GM21723 (cell line): Measurements from ENCODE around the gene RIMS4.
"Not testable (repeated sequence)": the region's sequence is repeated elsewhere in the genome, so short reads cannot be mapped to it uniquely, and the experiment has no call there.

Experiments used
- ATAC-seq: cut with Tn5 transposase; IDR thresholded peaks from one replicate; pipeline ENCODE4 v1.9.1; 2021; ENCODE audit warnings: mild to moderate bottlenecking, moderate library complexity; ENCODE audit not compliant: unreplicated experiment

RIMS4 gene

DNA sequence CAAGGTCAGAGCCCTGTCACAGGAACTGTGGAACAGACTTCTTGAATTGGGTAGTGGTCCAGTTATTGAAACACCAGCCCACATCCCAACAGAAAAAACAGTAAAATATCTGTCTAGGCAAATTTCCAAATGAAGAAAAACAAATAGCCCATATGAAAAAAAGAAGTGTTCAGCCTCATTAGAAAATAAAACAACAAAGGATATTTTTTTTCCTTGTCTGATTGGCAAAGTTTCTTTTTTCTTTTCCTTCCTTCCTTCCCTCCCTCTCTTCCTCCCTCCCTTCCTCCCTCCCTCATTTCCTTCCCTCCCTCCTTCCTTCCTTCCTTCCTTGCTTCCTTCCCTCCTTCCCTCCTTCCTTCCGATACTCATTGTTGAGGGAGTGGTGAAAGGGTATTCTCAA, 20.6 kb upstream of the RIMS4 start:
- ATAC-seq = no peak

DNA sequence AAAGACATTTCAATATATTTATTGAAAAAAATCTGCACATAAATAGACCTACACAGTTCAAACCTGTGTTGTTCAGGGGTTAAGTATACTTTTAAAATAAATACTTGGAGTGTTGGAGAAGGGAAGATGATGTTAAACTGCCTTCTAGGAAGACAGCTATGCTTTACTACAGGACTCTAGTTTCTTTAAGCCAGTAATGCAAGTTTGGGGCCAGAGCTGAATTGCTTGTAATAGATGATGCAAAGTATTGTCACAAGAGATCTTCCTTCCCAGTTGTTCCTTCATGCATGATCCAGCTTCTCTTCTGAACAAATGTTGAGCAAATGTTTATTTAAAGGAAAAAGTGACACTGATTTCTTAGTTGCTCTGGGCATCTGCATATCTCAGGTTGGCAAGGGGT, 20.2 kb upstream of the RIMS4 start:
- ATAC-seq = no peak

DNA sequence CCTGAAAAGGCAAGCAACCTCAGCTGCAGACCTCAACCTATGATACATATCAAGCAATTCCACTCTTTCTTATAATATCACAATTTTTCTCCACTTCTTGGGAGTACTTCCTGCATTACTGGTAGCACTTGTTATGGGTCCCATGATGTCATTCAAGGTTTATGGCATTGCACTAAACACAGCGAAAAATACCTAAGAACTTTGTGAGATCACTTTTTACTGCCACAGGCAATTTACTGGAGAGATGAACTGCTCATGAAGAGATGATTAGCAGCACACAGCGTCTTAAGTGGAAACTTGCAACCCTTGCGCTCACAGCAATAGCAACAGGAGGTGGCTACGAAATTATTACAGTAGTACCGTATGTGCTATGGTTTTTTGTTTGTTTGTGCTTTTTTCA, 19.3 kb upstream of the RIMS4 start:
- no peak for ATAC-seq

DNA sequence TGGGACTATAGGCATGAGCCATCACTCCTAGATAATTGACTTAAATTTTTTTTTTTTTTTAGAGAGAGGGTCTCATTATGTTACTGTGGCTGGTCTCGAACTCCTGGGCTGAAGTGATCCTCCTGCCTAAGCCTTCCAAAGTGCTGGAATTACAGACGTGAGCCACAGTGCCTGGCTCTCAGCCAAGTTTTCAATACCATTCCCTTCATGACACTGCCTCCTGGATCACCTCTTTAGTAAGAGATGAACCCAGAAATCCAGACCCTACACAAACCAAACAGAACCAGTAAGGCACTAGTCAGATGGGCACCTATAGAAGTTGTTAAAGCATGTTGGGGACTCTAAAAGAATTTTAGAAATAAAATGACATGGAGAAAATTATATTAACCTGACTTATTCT, 18.3 kb upstream of the RIMS4 start:
- no peak for ATAC-seq

DNA sequence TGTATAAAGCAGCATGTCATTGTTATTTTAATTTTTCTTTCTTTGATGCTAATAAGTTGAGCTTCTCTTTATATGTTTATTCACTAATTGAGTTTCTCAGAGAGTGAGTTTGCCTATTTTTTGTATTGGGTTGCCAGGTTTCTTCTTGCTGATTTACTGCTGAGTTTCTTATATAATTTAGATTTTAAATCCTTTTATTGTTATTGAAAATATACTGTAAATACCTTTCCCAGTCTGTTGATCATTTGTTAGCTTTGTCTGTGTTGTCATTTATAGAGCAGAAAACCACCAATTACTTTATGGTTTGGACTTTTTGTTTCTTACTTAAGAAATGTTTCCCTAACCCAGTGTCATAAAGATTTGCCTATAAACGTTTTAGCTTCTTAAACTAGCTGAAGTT, 17.1 kb upstream of the RIMS4 start:
- no peak for ATAC-seq

DNA sequence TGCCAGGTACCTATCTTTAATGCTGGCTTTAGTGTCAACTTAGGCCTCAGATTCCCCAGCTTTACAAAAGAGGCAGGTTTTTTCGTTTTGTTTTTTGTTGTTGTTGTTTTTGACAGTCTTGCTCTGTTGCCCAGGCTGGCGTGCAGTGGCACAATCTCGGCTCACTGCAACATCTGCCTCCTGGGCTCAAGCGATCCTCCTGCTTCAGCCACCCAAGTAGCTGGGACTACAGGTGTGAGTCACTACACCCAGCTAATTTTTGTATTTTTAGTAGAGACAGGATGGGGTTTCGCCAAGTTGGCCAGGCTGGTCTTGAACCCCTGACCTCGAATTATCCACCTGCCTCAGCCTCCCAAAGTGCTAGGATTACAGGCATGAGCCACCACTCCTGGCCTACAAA, 11.2 kb upstream of the RIMS4 start:
- ATAC-seq = not testable (repeated sequence)

DNA sequence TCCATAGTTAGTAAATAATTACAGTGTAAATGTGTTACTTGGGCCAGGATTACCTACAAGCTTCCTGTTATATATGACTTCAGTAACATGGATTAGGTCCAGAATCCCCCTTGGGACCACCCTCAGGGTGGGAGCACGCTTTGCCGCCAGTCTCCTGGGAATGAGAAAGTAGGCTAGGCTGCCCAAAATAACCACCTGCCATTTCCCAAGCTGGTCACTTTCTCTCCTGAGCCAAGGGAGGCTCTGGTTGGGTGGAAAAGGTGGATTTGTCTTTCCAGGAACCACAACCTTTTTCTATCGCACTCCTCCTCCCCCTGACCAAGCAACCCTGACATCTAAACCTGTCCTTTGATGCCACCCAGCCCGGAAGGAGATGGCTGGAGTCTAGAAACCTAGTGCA, 9.6 kb upstream of the RIMS4 start:
- no peak for ATAC-seq

DNA sequence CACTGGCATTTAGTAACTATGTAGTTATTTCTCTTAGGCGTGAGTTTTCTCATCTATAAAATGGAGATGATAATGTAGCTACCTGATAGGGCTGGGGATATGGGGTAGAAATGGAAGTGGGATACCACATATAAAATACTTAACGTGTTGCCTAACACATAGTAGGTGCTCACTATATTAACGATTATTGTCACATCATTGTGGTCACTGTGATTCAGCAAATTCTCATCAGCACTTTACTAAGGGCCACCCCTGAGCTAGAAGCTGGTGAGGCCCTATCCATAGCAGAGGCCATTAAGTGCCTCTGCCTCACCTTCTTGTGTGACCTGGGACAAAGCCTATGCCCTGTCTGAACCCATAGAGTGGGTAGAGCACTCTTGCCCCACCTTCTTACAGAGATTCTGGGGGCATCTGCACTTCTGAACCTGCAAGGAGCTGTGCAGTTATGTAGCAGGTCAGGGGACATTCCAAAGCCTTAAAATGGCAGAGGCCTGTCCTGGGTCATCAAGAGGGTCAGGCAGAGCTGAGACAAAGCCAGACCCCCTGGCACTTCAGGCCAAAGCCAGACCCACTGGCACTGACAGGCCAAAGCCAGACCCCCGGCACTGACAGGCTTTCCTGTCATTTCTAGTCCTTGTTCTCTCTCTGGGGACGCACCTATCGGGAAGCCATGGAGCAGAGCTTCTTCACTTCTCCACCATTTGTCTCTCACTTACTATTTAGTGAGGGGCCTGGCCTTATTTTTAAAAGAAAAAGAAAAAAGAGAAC, 7.0 kb upstream of the RIMS4 start:
- ATAC-seq = no peak

DNA sequence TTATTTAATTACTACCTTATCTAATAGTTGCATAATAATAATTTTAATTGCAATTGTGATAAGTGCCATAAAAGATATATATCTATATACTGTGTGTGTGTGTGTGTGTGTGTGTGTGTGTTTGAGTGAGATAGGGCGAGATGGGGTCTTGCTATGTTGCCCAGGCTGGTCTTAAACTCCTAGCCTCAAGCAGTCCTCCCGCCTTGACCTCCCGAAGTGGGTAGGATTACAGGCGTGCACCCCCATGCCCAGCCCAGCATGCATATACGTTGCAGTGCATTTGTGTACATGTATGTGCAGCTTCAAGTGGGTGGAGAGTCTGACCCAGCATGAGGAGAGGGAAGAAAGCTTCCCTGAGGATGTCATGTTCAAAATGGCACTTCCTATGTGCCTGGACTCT, 4.6 kb upstream of the RIMS4 start:
- ATAC-seq = no peak

DNA sequence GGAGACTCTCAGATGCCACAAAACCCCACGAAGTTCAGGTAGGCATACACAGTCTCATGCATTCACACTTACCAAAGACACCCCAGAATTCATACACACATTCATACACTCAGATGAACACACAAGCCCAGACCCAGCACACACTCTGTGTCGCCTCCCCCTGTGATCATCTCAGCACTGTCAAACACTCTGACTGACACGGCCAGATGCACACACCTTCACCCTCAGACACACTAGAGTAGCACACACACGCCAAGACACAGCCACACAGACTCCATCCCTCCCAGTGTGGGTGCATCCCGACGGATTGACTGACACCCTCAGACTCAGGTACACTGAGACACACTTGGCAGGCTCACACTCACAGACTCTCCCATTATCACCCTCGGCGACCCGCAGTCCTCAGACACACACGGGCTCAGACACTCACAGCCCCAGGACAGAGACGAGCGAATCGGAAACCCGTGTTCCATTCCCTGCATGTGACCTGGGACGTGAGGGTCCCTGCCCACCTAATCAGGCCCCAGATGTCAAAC, 872 bp upstream of the RIMS4 start:
- ATAC-seq = no peak

DNA sequence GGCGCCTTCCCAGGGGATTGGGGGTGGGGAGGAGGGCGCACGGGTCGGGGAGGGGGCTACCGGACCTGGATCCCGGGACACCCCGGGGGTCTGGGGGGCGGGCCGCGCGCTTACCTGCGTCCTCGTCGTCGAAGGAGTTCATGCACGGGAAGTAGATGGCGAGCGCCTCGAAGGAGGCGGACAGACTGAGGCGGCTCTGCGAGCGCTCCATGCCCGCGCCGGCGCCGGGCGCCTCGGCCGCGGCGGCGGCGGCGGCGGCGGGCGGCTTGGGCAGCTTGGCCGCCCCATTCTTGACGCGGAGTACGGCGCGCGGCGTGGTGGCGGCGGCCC, 320 bp downstream of the RIMS4 start:
- ATAC-seq = no peak

DNA sequence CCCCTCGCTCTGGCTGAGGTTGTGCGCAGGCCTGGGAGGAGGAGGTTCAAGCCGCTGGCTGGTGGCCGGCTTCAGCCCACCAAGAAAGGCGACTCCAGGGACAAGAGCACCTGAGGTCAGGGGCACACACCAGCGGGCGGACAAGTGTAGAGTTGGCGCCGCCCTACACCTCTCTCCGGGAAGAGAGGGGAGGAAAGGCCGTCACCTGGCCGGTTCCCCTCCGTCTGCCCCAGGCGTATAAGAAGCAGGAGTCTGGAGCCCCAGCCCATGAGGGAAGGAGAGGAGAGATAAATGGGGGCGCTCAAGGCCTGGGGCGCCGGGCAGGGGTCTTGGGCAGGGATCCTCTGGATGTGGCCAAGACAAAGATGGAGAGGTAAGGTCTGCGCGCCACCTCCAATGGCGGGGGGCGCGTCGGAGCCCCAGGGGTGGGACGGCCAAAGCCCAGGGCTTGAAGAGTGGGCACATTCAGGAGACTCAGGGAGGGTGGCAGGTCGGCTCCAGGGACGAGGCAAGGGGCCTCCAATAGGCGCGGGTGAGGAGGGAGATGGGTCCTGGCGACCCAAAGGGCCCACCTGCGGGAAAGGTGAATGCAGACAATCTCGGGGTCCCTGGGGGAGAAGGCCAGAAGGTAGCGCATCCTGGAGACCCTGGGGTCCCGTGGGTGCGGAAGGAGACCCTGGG, 826 bp downstream of the RIMS4 start:
- ATAC-seq = no peak

DNA sequence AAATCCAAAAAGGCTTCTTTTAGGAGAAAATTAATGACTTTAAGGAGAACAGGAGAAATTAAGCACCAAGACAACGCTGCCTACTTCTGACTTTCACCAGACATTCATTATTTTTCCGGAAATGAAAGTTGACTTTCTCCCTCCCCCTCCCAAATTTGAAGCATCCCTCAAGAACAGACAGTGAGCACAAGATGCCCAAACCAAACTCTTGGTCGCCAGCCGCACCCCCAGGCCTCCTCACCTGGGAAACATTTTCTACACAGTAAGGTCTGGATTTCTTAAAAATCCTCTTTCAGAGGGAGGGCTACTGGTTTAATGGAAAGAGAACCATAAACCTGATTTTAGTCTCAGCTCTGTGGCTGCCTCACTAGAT, 2.7 kb downstream of the RIMS4 start:
- no peak for ATAC-seq

DNA sequence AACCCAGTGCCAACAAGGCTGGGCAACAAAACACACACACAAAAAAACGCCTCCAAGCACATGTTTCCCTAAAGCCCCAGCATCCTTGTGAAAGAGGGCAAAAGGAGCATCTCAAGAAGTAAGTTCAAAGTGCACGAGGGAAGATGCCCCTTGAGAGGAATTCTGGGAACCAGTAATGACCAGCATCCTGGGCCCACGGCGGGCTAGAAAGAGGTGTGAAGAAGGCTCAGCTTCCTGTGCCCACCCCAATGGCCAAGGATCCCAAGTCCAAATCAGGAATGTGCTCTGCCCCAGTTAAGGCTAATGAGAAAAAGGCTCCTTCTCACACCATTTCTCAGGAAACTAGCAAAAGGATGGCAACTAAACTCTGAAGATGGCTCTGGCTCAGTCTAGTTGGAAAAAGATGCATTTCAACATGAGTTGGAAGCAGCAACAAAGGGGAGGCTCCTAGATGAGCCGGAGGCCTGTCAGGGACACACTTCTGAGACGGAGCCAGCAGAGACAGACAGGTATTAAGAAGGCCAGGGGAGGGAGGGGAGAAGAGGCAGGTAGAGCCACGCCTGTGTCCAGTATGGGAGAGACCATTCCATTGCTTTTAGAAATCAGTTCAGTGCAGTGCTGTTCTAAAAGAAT, 3.2 kb downstream of the RIMS4 start:
- no peak for ATAC-seq

DNA sequence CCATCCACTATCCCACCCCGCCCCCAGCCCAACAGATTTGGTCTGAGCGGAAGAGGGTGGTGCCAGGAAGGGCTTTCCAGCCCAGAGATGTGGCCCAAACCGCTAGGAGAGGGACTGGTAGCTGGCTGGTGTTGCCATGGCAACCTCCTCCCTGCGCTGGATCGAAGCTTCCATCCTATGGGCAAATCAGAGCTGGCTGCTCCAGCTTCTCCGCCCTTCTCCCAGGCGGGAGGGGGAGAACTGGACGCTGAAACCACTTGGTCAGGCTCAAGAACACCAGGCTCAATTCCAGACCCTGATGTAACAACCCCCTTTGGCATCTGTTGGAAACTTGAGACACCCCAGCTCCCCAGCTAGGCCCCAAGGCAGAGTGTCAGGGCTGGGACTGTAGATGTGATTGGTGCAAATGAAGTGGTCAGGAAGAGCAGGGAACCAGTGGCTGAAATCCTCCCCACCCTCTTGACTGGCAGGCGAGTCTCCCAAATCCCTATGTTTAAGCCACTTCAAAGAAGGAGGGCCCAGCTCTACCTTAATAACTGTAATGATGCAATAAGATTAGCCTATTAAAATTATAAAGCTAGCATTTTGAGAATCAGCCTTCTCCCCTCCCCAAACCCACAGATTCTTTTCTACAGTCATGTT, 4.2 kb downstream of the RIMS4 start:
- no peak for ATAC-seq

DNA sequence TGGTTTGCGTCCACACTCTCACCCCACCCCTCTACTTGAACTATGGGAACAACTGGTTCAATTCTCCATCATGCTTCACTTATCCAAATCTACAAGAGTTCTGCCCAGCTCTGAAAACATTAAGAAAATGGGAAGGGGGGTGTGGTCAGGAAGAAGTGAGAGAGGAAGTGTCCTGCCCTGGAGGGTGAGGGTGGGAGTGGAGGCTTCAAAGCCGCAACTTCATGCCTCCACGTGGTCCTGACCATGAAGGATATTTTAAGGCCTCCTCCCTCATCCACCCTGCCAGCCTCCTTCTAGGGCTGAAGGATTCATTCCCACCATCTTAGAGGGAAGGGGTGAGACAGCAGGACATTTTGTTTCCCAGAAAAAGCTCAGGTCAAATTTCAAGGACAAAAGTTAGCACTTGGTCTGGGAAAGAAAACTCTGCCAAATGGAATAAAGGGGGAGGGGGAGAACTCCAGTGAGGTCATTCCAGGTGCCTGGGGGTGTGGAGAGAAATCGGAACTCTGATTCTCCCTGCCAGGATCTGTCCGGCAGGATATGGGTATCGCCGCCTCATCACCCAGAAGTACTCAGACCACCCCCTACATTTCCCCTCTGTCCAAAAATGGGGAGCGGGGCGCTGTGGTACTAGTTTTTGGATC, 4.9 kb downstream of the RIMS4 start:
- ATAC-seq = no peak

DNA sequence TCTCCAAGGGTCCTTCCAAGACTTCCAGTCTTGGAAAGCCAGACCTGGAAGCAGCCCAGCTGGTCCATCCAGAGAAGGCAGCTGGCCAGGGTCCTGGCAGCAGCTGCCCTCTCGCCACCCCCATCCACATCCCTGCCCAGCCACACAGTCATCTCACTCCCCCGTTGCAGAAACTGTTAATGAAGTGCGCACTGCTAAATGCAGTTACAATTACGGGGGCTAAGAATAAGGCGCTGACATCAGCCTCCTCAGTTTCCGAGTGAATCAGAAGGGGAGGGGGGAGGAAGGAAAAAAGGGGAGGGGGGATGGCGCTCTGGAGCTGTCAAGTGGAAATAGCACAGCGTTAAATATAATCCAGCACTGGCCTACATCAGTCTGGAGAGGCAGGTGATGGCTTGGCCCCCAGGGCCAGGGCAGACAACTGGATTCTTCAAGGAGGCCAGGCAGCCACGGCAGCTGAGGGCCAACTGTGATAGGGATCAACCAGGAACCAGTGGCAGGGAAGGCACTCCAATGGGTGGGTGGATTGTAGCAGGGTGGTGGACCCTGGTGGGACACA, 6.9 kb downstream of the RIMS4 start:
- no peak for ATAC-seq

DNA sequence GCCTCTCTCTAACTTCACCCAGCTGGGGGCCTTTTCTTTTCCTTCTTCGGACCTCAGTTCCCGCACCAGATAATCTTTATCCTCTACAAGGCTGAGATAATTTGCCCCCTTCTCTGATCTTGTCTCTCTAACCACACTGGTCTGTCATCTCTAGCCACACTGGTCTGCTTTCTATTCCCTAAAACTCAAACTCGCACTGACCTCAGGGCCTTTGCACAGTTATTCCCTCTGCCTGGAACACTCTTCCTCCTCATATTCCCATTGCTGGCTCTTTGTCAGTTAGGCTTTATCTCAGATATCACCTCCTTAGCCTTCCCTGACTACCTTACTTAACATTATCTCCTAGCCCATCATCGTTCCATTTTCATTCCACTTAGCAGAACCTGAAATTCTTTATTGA, 7.6 kb downstream of the RIMS4 start:
- ATAC-seq = no peak

DNA sequence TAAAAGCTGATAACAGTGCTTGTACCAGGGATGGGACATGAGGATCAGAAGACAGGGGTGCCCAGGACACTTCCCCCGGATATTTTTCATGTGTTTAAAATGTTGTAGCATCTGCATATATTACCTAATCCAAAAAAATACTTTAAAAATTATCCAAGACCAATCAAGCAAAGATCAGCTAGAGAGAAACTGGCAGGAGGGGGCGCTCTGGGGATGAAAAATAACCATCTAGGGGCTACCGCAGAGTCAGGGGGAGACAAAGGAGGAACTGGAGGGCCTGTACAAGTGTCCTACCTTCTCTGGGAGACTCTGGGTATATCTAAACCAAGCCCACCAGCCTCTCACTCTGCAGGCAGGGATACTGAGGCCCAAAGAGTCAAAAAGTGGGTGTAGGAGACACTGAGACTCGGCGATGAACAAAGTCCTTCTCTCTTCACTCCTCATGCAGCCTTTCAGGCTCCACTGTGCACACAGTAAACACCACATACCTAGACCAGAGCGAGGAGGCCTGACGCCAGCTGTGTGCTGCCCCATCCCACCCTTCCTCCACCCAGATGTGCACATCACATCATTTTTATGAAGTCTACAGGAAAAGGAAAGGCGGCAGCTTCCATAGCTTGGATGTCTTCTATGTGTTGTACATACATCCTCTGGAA, 9.8 kb downstream of the RIMS4 start:
- no peak for ATAC-seq

DNA sequence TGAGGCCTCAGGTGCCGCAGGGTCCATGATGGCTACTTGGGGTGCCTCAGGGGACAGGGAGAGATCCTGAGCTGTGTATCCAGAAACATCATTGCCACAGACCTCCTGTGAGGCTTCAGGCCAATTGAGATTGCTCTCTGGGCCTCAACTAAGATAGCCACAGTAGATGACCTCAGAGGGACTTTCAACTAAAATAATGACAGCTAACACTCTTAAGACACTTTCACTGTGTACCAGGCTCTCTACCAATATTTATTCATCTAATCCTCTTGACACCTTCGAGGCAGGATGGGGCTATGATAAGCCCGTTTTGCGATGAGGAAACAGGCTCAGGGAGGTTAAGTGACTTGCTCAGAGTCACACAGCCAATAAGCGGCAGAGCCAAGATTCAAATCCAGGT, 10.7 kb downstream of the RIMS4 start:
- no peak for ATAC-seq
